Peyer's patch (tissue), 4 donors: Measurements from ENCODE around the gene OR1D5. TPM values are rescaled to one million over a fixed set of nuclear protein-coding genes. Genes with fewer than 3 reads are reported as not detected.
"Not testable (repeated sequence)": the region's sequence is repeated elsewhere in the genome, so short reads cannot be mapped to it uniquely, and the experiment has no call there.

ENCODE experiments used
- DNase-seq, 3 donors: peaks; one replicate each; pipeline ENCODE4 v3.0.0-alpha.2; 2017 to 2019
- H3K27ac ChIP-seq, 4 donors: fragments of 200-600 bp; sonication (generic); one replicate each; pipeline ENCODE4 v1.5.1; 2016 to 2019
- H3K27me3 ChIP-seq, 2 donors: fragments of 200-600 bp; sonication (generic); one replicate each; pipeline ENCODE4 v1.5.1; 2019
- H3K36me3 ChIP-seq, 3 donors: fragments of 200-600 bp; sonication (generic); one replicate each; pipeline ENCODE4 v1.5.1; 2016 to 2019
- H3K4me1 ChIP-seq, 4 donors: fragments of 200-600 bp; sonication (generic); one replicate each; pipeline ENCODE4 v1.5.1; 2016 to 2019
- H3K4me3 ChIP-seq, 4 donors: fragments of 200-600 bp; sonication (generic); 1 replicate in 3 of 4; 2 replicates in 1 of 4; pipeline ENCODE4 v1.5.1; 2016 to 2019; ENCODE audit warnings: mild to moderate bottlenecking in 1 of 4
- H3K9me3 ChIP-seq, 4 donors: fragments of 200-600 bp; sonication (generic); one replicate each; pipeline ENCODE4 v1.5.1; 2016 to 2019; ENCODE audit warnings: mild to moderate bottlenecking in 1 of 4
- POLR2A ChIP-seq, 2 donors: fragments of 450-650 bp; IDR thresholded peaks; one replicate each; pipeline ENCODE4 v1.5.1; 2017; ENCODE audit warnings: antibody characterized with exemption in 2 of 2, mild to moderate bottlenecking in 2 of 2, moderate library complexity in 2 of 2
- total RNA-seq, 4 donors: library from RNA; depleted of rRNA; stranded (reverse); fragments of >200 nt; gene quantifications; one replicate each; pipeline ENCODE4 v1.1.0, GENCODE V29; 2016
- TF ChIP-seq, protein P1 (sequence below), 6 experiments: fragments of 450-650 bp in 4 of 6; fragments of 200-600 bp in 2 of 6; sonication (generic) in 1 of 6; IDR thresholded peaks; one replicate each; pipeline ENCODE4 v1.5.1; 2017 to 2019; ENCODE audit warnings: antibody characterized with exemption in 6 of 6, mild to moderate bottlenecking in 3 of 6, moderate library complexity in 1 of 6

OR1D5 gene
- total RNA-seq, 4 donors from 2014 or later = not detected

DNA sequence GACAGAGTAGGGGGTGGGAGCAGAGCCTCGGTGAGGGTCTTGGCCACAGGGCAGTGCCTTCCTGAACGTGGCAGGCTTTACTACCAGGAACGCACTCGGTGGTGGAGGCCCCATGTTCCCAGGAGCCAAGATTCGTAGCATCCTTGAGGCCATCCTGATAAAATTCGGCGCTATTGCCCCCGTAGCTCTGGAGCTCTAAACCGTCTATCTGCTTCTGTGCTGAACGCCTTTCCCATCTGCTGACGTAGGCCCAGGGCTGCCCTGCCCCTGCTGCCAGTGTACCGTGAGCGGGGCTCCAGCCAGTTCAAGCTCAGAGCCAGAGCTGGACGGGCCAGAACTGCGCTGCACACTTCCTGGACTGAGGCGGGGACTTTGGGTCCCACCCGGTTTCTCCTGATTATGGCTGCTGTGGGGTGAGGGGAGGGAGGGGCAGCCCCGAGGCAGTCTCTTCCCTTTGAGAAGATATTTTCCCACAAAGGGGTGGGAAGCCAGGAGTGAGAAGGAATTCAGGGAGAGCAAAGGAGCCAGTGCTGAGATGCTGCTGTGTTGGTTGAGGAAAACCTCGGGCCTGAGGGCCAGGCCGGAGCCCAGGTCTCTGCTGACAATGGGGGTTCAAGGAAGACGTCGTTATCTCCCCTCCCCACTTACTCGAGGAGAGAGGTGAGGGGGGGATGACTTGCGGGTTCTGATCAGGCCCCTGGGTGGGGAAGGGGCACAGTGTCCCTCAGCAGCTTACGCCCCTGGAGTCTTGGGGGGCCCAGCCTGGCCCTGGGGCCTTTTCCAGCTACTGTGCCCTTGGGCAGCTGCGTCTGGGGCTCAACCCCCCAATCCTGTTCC, 29.4 kb downstream of the OR1D5 start:
- peak; percentile 14 to 34 (median 30) for DNase-seq
- peaks cover 0 to 3% (median 0%) of the 10 kb centered on the region in 3 donors for H3K36me3 ChIP-seq
- H3K9me3 ChIP-seq = no peaks in the 10 kb centered on the region
- no peak overlapping the region for H3K27ac ChIP-seq
- TF ChIP-seq, protein P1, sequence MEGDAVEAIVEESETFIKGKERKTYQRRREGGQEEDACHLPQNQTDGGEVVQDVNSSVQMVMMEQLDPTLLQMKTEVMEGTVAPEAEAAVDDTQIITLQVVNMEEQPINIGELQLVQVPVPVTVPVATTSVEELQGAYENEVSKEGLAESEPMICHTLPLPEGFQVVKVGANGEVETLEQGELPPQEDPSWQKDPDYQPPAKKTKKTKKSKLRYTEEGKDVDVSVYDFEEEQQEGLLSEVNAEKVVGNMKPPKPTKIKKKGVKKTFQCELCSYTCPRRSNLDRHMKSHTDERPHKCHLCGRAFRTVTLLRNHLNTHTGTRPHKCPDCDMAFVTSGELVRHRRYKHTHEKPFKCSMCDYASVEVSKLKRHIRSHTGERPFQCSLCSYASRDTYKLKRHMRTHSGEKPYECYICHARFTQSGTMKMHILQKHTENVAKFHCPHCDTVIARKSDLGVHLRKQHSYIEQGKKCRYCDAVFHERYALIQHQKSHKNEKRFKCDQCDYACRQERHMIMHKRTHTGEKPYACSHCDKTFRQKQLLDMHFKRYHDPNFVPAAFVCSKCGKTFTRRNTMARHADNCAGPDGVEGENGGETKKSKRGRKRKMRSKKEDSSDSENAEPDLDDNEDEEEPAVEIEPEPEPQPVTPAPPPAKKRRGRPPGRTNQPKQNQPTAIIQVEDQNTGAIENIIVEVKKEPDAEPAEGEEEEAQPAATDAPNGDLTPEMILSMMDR (IDR thresholded peaks at IDR 0.05) = no peak
- TF ChIP-seq POLR2A (IDR thresholded peaks at IDR 0.05) = no peak
- H3K4me1 ChIP-seq = no peaks in the 10 kb centered on the region
- H3K4me3 ChIP-seq = no peak overlapping the region
- no peaks in the 10 kb centered on the region for H3K27me3 ChIP-seq

DNA sequence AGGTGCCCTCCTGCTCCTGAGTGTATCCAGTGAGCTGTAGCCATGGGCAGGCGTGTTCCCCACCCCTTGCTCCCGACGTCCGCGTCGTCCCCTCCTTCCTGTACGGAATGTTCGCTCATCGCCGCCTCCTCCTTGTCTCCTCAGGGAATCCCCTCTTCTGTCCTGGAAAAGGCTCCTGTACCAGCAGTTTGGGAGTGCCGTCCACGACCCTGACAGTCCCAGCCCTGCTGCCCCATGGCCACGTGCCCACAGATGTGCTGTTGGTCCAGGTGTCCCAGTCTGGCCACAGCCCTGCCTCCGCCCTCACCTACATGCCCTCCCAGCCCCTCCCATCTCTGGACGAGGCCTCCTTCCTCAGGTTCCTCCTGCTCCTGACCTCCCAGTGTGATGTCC, 30.2 kb downstream of the OR1D5 start:
- Histone ChIP-seq H3K4me1 (no peaks in the 10 kb centered on the region), H3K36me3 (peaks cover 0 to 7% (median 0%) of the 10 kb centered on the region in 3 donors), H3K4me3 (no peak overlapping the region), H3K27me3 (no peaks in the 10 kb centered on the region), H3K9me3 (no peaks in the 10 kb centered on the region), H3K27ac (no peak overlapping the region)
- peak in 2 of 3 donors; percentile 31 to 44 for DNase-seq
- TF ChIP-seq, protein P1 (IDR thresholded peaks at IDR 0.05) = no peak
- TF ChIP-seq POLR2A (IDR thresholded peaks at IDR 0.05) = no peak

- Histone ChIP-seq H3K4me3 (no peak overlapping the region), H3K27ac (no peak overlapping the region), H3K4me1 (no peaks in the 10 kb centered on the region), H3K9me3 (no peaks in the 10 kb centered on the region), H3K27me3 (no peaks in the 10 kb centered on the region), H3K36me3 (peaks cover 0 to 13% (median 0%) of the 10 kb centered on the region in 3 donors)
- peak in 2 of 3 donors; percentile 31 to 34 for DNase-seq
- TF ChIP-seq, protein P1 (IDR thresholded peaks at IDR 0.05) = no peak
- no peak for TF ChIP-seq POLR2A (IDR thresholded peaks at IDR 0.05)
Observed at GRCh38 chr17:3032258-3033247, 30.9 kb downstream of the OR1D5 start.

GRCh38 chr17:3030852-3031470, 32.4 kb downstream of the OR1D5 start:
- H3K27me3 ChIP-seq, H3K4me3 ChIP-seq, H3K27ac ChIP-seq, H3K9me3 ChIP-seq, H3K4me1 ChIP-seq: not testable (repeated sequence)
- peaks cover 0 to 26% (median 0%) of the 10 kb centered on the region in 3 donors for H3K36me3 ChIP-seq
- peak in 2 of 3 donors; percentile 21 to 28 for DNase-seq

DNA sequence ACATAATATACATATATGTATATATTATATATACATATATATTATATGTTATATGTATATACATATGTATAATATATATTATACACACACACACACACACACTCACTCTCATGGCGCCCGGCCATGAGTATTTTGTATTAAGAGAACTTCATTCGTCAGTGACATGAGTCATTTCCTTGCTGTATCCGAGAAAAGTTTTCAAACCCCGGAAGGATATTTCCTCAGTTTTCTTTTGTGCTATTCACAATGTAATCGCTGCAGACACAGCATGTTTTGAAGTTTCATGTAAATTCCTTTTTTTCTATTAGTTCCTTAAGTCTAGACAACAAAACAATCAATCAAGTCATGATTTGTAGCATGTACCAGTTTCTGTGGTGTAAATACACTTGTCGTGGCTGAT, 33.3 kb downstream of the OR1D5 start:
- TF ChIP-seq, protein P1 (IDR thresholded peaks at IDR 0.05) = no peak
- no peak for TF ChIP-seq POLR2A (IDR thresholded peaks at IDR 0.05)
- no peak overlapping the region for H3K4me3 ChIP-seq
- H3K36me3 ChIP-seq = peaks cover 0 to 26% (median 0%) of the 10 kb centered on the region in 3 donors
- H3K27me3 ChIP-seq = no peaks in the 10 kb centered on the region
- H3K9me3 ChIP-seq = no peaks in the 10 kb centered on the region
- peak in 2 of 3 donors; percentile 14 to 21 for DNase-seq
- no peaks in the 10 kb centered on the region for H3K4me1 ChIP-seq
- H3K27ac ChIP-seq = no peak overlapping the region
